GM12878 (cell line): ENCODE results near the gene CALHM1. TPM values are rescaled to one million over a fixed set of nuclear protein-coding genes. Genes with fewer than 3 reads are reported as not detected.

Experiments
- PRDM15 ChIP-seq: fragments of 450-650 bp; formaldehyde crosslinking; IDR thresholded peaks from 2 replicates; pipeline ENCODE4 v1.4.0; 2020; ENCODE audit warnings: mild to moderate bottlenecking, moderate library complexity
- SMC3 ChIP-seq: IDR thresholded peaks from 2 replicates; pipeline ENCODE4 v1.6.1; 2011; ENCODE audit warnings: low read length, improper control_type of control experiment, borderline replicate concordance
- ZBTB33 ChIP-seq: fragments of 450-650 bp; IDR thresholded peaks from 2 replicates; pipeline ENCODE4 v1.6.1; 2017; ENCODE audit warnings: mild to moderate bottlenecking
- ZNF687 ChIP-seq: fragments of 450-650 bp; IDR thresholded peaks from 2 replicates; pipeline ENCODE4 v1.6.1; 2017; ENCODE audit warnings: mild to moderate bottlenecking, moderate library complexity
- polyA plus RNA-seq, 11 experiments: library from polyadenylated mRNA; depleted of rRNA in 4 of 11; unstranded in 6 of 11; stranded (reverse) in 5 of 11; fragments of >200 nt; fragmentation: Nextera tagmentation in 4 of 11; fragmentation: Illumina TruSeq in 1 of 11; extraction: Ambion mirVana in 4 of 11; extraction: Trizol in 1 of 11; gene quantifications; 1 replicate in 1 of 11; 2 replicates in 10 of 11; pipeline versions ENCODE4 v1.2.1 to v1.2.3, GENCODE V29; 2011 to 2016; ENCODE audit warnings: inconsistent platforms in 2 of 11, missing spikeins in 2 of 11, low read depth in 1 of 11
- total RNA-seq, 4 experiments: library from RNA; depleted of rRNA in 3 of 4; stranded (reverse); fragments of >200 nt in 3 of 4; fragmentation: Illumina TruSeq in 1 of 4; extraction: Trizol in 1 of 4; gene quantifications; 2 replicates each; pipeline versions ENCODE4 v1.2.1 to v1.2.3, GENCODE V29; 2013 to 2021

The CALHM1 gene
- total and polyA plus RNA-seq, 10 of the 15 experiments (the other 5 are each of a cell fraction or from before 2014, with no cell fraction given) = 0.05 to 1.7 (median 0.17) TPM

GRCh38 chr10:103479135-103479534, 20.4 kb upstream of the CALHM1 start, which contains the start of gene CALHM3 (continued):
- TF ChIP-seq ZBTB33 (no peak), ZNF687 (no peak), SMC3 (no peak), PRDM15 (CRISPR knock-in tag) (no peak)
- TF ChIP-seq, all 136 proteins: peak for 0
